Neutrophil (primary cell): ENCODE data around the gene ASB1.

Experiments used
- H3K27ac ChIP-seq: fragments of 200-600 bp; sonication (generic); 2 replicates; pipeline ENCODE4 v1.5.1; 2016; ENCODE audit warnings: mild to moderate bottlenecking, moderate library complexity
- H3K27me3 ChIP-seq: fragments of 200-600 bp; sonication (generic); 2 replicates; pipeline ENCODE4 v1.6.0; 2016; ENCODE audit warnings: mild to moderate bottlenecking
- H3K36me3 ChIP-seq: fragments of 200-600 bp; sonication (generic); 2 replicates; pipeline ENCODE4 v1.5.1; 2017
- H3K4me1 ChIP-seq, 2 experiments: fragments of 200-600 bp in 1 of 2; sonication (generic) in 1 of 2; 1 replicate in 1 of 2; 2 replicates in 1 of 2; pipeline versions ENCODE4 v1.5.1 to v1.6.1; 2013 to 2016; ENCODE audit warnings: low read depth in 1 of 2, low read length in 1 of 2, mild to moderate bottlenecking in 1 of 2, moderate library complexity in 1 of 2; ENCODE audit not compliant: control insufficient read depth in 1 of 2, insufficient read depth in 1 of 2
- H3K4me3 ChIP-seq, 2 experiments: fragments of 200-600 bp in 1 of 2; sonication (generic) in 1 of 2; 1 replicate in 1 of 2; 2 replicates in 1 of 2; pipeline ENCODE4 v1.5.1; 2013 to 2016; ENCODE audit warnings: low read depth in 1 of 2, low read length in 1 of 2, mild to moderate bottlenecking in 1 of 2, moderate library complexity in 1 of 2
- H3K9me3 ChIP-seq: fragments of 200-600 bp; sonication (generic); 2 replicates; pipeline ENCODE4 v1.5.1; 2016
- TF ChIP-seq, protein P1 (sequence below): fragments of 200-600 bp; sonication (generic); IDR thresholded peaks from 2 replicates; pipeline ENCODE4 v1.5.1; 2016; ENCODE audit warnings: antibody characterized with exemption

The ASB1 gene

DNA sequence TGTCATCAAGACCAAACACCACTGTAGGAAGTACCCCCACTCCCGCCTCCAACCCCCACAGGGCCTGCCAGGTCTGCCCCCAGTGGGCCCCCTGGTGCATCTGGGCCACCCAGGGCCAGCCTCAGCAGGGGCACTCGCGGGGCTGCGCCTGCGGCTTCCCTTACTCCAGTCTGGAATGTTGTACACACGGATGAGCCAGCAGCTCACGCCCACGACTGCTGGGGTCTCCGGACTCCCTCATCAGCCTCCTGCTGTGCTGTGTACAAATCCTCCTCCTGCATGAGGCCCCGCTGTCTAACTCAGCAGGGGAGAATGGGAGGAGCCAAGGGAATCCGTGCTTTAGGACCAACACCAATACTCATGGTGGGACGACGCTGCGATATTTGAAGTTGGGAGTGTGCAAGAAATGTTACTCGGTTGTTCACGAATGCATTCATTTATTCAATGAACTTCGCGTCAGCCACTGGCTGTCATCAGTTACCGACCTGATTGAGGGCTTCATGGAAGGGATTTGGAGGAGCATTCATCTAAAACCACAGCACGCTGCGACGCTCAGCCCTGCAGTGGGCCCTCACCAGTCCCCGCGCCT is 654 bp upstream of the ASB1 start:
- H3K27ac ChIP-seq: peak overlapping the region; percentile 85
- TF ChIP-seq, protein P1, sequence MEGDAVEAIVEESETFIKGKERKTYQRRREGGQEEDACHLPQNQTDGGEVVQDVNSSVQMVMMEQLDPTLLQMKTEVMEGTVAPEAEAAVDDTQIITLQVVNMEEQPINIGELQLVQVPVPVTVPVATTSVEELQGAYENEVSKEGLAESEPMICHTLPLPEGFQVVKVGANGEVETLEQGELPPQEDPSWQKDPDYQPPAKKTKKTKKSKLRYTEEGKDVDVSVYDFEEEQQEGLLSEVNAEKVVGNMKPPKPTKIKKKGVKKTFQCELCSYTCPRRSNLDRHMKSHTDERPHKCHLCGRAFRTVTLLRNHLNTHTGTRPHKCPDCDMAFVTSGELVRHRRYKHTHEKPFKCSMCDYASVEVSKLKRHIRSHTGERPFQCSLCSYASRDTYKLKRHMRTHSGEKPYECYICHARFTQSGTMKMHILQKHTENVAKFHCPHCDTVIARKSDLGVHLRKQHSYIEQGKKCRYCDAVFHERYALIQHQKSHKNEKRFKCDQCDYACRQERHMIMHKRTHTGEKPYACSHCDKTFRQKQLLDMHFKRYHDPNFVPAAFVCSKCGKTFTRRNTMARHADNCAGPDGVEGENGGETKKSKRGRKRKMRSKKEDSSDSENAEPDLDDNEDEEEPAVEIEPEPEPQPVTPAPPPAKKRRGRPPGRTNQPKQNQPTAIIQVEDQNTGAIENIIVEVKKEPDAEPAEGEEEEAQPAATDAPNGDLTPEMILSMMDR: no peak
- no peaks in the 10 kb centered on the region for H3K9me3 ChIP-seq
- H3K27me3 ChIP-seq: peaks cover 6% of the 10 kb centered on the region
- peaks cover 25% of the 10 kb centered on the region in 2 experiments for H3K4me1 ChIP-seq
- H3K4me3 ChIP-seq: peak overlapping the region; percentile 79 to 80
- H3K36me3 ChIP-seq: no peaks in the 10 kb centered on the region

DNA sequence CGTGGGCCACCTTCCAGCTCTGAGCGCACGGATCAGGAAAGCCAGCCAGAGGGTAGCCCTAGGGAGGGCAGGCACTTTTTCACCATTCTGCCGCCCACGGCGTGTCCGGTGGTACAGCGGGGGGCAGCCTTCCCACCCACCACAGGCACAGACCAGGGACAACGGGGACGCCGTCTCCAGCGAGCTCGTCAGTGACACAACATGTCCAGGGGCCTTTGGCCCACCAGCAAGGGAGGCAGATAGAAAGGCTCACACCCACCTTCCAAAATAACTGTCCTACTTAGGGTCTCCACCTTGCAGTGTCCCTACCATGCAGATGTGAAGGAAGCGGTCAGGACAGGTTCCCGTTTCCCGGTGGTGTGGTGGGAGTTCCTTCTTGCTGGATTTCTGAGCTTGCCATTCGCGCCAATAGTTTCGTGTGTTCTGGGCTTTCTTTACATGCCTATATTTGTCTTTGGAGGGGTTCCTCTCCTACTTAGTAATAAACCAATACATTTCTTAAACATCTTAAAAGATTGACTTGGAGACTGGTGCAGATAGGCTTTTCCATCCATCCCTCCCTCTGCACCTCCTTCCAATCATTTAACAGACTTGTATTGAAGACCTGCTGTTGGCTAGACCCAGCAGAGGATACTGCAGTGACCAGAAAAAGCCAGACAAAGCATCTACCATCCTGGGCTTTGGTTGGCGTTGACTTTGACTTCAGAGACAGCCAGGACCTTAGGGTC is 872 bp downstream of the ASB1 start:
- peaks cover 6% of the 10 kb centered on the region for H3K27me3 ChIP-seq
- TF ChIP-seq, protein P1: no peak
- no peaks in the 10 kb centered on the region for H3K36me3 ChIP-seq
- no peaks in the 10 kb centered on the region for H3K9me3 ChIP-seq
- H3K4me3 ChIP-seq: peak overlapping the region; percentile 79 to 80
- H3K27ac ChIP-seq: peak overlapping the region; percentile 85
- peaks cover 25% of the 10 kb centered on the region in 2 experiments for H3K4me1 ChIP-seq

DNA sequence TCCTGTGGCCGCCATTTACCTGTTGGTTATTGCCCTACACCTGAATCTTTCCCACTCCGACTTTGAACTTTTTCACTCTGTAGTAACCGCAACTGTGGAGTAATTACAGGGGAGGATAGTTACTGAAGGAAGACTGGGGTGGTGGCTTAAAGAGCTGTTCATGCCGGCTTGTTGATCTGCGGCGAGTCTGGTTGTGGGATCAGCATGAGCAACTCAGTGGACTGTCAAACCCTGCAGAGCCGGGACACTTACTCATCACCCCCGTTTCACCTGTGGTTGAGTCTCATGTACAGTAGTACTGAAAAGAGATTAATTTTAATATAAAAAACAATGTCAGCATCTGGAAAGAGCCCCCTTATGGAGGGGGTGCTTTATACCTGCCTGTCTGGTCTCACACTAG is 2.1 kb downstream of the ASB1 start:
- Histone ChIP-seq H3K36me3 (peaks cover 5% of the 10 kb centered on the region), H3K4me3 (no peak overlapping the region), H3K27me3 (peaks cover 6% of the 10 kb centered on the region), H3K27ac (no peak overlapping the region), H3K4me1 (peaks cover 25 to 32% of the 10 kb centered on the region in 2 experiments), H3K9me3 (no peaks in the 10 kb centered on the region)
- TF ChIP-seq, protein P1: no peak

DNA sequence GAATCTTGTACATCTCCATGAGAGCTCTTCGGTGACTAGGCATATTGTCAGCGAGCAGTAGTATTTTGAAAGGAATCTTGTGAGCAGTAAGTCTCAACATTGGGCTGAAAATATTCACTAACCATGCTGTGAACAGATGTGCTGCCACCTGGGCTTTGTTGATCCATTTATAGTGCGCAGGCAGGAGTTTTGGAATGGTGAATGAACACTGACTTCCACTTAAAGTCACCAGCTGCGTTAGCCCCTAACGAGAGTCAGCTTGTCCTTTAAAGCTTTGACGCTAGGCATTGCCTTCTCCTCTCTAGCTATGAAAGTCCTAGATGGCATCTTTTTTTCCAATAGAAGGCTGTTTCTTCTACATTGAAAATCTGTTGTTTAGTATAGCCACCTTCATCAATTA is 4.1 kb downstream of the ASB1 start:
- Histone ChIP-seq H3K27ac (no peak overlapping the region), H3K27me3 (peaks cover 1% of the 10 kb centered on the region), H3K4me3 (no peak overlapping the region), H3K4me1 (peaks cover 41 to 49% of the 10 kb centered on the region in 2 experiments), H3K36me3 (peaks cover 20% of the 10 kb centered on the region), H3K9me3 (no peaks in the 10 kb centered on the region)
- TF ChIP-seq, protein P1: no peak

DNA sequence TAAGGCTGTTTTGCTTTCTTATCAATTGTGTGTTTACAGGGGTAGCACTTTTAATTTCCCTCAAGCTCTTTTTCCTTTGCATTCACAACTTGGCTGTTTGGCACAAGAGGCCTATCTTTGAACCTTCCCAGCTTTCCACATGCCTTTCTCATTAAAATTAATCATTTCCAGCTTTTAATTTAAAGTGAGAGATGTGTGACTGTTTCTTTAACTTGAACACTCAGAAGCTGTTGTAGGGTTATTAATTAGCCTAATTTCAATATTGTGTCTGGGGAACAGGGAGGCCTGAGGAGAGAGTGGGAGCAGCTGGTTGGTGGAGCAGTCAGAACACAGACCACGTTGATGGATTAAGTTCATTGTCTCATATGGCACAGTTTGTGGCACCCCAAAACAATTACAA is 4.7 kb downstream of the ASB1 start:
- Histone ChIP-seq H3K9me3 (no peaks in the 10 kb centered on the region), H3K27ac (no peak overlapping the region), H3K4me1 (peaks cover 34 to 43% of the 10 kb centered on the region in 2 experiments), H3K27me3 (no peaks in the 10 kb centered on the region), H3K4me3 (no peak overlapping the region), H3K36me3 (peaks cover 22% of the 10 kb centered on the region)
- TF ChIP-seq, protein P1: no peak
